Esophagus squamous epithelium (tissue), 4 donors: ENCODE data around the gene TMEM132D.

Source experiments
- POLR2A ChIP-seq, 4 donors: fragments of 450-650 bp; IDR thresholded peaks; one replicate each; pipeline ENCODE4 v1.6.1; 2017; ENCODE audit warnings: antibody characterized with exemption in 4 of 4, mild to moderate bottlenecking in 4 of 4, moderate library complexity in 3 of 4
- TF ChIP-seq, protein P1 (sequence below), 6 experiments: fragments of 450-650 bp in 4 of 6; fragments of 200-600 bp in 2 of 6; sonication (generic) in 2 of 6; IDR thresholded peaks; one replicate each; pipeline ENCODE4 v1.5.1; 2016 to 2019; ENCODE audit warnings: antibody characterized with exemption in 6 of 6, mild to moderate bottlenecking in 4 of 6, moderate library complexity in 4 of 6

DNA sequence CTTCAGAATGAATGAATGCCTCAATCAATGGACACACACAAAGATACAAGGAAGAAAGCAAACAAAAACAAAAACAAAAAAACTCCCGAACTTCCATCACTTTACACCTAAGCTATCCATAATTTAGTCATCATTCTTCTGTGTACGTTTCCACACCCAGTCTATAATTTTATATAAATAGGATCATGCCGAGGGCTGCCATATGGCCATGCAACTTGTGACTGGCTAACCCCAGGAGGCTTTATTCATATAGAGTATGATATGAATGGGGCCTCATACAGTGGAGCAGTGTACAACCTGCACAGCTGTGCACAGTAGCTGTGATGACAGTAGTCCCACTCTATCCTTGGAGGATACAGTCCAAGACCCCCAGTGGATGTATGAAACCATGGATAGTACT is 365.7 kb downstream of the TMEM132D start:
- no peak for TF ChIP-seq POLR2A (IDR thresholded peaks at IDR 0.05)
- TF ChIP-seq, protein P1, sequence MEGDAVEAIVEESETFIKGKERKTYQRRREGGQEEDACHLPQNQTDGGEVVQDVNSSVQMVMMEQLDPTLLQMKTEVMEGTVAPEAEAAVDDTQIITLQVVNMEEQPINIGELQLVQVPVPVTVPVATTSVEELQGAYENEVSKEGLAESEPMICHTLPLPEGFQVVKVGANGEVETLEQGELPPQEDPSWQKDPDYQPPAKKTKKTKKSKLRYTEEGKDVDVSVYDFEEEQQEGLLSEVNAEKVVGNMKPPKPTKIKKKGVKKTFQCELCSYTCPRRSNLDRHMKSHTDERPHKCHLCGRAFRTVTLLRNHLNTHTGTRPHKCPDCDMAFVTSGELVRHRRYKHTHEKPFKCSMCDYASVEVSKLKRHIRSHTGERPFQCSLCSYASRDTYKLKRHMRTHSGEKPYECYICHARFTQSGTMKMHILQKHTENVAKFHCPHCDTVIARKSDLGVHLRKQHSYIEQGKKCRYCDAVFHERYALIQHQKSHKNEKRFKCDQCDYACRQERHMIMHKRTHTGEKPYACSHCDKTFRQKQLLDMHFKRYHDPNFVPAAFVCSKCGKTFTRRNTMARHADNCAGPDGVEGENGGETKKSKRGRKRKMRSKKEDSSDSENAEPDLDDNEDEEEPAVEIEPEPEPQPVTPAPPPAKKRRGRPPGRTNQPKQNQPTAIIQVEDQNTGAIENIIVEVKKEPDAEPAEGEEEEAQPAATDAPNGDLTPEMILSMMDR (IDR thresholded peaks at IDR 0.05): no peak
